Activated gamma-delta T cell treated with Interleukin-2 at 50 U/mL for 16 hours (primary cell): ENCODE results near the gene ZNF850.
A peak's percentile ranks its signal among the peaks of the same experiment; 100 is the strongest.

Experiments used
- DNase-seq: peaks from one replicate; pipeline ENCODE4 v3.0.0-alpha.2; 2020

ZNF850 gene

GRCh38 chr19:36687214-36688056, 85.2 kb downstream of the ZNF850 start, which contains the start of gene ZNF567:
Gene ZNF567 (plus strand): TSS chr19:36687612. CDS start chr19:36694868, 7,256 bp downstream.
- DNase-seq, result peak; percentile 98

- DNase-seq, result no peak
These were observed 86.0 kb downstream of the ZNF850 start for GRCh38 chr19:36686365-36687213.

- DNase-seq, result no peak
These were observed 86.8 kb downstream of the ZNF850 start for GRCh38 chr19:36685835-36686234.

GRCh38 chr19:36679455-36679854, 93.2 kb downstream of the ZNF850 start:
- no peak for DNase-seq

GRCh38 chr19:36674201-36674600, 98.4 kb downstream of the ZNF850 start:
- no peak for DNase-seq

- no peak for DNase-seq
These were observed 100.2 kb downstream of the ZNF850 start for GRCh38 chr19:36672368-36672767.

GRCh38 chr19:36668646-36669045, 104.0 kb downstream of the ZNF850 start:
- DNase-seq, result no peak

GRCh38 chr19:36665832-36666231, 106.8 kb downstream of the ZNF850 start:
- no peak for DNase-seq
